Hindlimb muscle (tissue), 1 donor: Measurements from ENCODE around the gene FBLIM1. TPM values are rescaled to one million over a fixed set of nuclear protein-coding genes. Genes with fewer than 3 reads are reported as not detected.
"Not testable (repeated sequence)": the region's sequence is repeated elsewhere in the genome, so short reads cannot be mapped to it uniquely, and the experiment has no call there.

Experiments
- DNase-seq: peaks from one replicate; pipeline ENCODE4 v3.0.0-alpha.2; 2013
- polyA plus RNA-seq: library from polyadenylated mRNA; unstranded; fragments of 120-200 nt; gene quantifications from one replicate; pipeline ENCODE4 v1.2.1, GENCODE V29; 2013; ENCODE audit not compliant: insufficient read length

Gene FBLIM1
- polyA plus RNA-seq, 1 donor: 30.5 TPM

DNA sequence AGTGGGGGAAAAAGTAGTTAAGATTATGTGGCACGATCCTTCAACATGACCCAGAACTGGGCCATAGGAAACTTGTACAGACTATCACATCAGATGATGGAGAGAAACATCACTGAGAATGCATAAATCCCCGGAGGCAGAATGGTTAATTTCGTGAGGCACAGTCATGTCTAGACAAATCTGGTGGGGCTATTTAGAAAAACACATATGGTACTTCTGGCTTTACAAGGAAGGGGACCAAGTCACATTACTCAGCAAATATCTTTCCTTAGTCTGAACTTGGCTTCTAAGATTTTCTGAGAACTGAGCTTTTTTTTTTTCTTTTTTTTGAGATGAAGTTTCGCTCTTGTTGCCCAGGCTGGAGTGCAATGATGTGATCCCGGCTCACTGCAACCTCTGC, 58.1 kb downstream of the FBLIM1 start:
- DNase-seq: no peak

DNA sequence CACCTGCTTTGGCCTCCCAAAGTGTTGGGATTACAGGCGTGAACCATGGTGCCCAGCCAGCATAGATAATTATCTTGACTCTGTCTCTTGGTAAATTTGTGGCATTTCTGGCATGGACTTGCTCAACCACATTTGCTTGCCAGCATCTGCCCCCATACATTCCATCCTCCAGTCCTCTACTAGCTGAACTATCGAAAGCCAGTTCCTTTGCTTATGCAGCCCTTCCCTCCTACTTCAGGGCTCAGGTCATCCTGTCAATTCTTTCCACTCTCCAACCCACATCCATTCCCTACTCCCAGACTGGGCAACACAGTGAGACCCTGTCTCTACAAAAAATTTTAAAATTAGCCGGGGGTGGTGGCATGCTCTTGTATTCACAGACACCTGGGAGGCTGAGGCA, 61.9 kb downstream of the FBLIM1 start:
- DNase-seq: no peak

DNA sequence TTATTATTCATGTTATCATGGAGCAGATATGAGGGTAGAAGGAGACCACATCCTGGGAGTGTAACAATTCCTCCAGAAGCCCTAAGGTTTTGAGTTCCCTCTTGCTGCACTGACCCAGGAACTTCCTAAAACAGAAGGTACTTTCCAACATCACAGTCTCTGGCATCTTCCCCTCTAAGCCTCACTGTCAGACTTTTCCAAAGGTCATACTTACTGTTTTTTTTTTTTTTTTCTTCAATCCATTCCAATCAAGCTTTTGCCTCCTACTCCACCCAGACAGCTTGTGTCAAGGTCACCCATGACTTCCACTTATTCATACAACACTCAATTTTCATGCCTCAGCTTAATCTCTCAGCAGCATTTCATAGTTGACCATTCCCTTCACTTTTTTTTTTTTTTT, 67.2 kb downstream of the FBLIM1 start:
- DNase-seq: no peak

DNA sequence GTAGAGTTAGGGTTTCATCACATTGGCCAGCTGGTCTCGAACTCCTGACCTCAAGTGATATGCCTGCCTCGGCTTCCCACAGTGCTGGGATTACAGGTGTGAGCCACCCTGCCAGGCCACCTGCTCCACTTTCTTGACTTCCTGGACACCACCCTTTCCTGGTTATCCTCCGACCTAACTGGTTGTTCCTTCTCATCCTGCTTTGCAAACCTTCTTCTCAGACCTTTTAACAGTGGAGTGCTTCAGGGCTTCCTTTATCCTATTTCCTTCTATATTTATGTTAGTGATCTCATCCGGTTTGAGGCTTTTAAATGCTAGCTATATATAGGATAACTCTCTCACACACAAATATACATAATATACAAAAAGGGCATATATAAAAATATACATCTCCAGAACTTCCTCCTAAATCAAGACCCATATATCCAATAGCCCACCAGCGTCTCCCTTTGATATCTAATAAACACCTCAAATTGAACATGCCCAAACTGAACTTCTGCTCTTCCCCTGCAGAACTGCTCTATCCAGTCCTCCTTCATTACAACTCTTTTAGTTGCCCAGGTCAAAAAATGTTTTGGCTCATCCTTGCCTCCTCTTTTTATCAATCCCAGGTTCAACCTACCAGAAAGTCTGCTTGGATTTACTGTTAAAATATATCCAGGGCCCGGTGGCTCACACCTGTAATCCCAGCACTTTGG, 68.4 kb downstream of the FBLIM1 start:
- no peak for DNase-seq

DNA sequence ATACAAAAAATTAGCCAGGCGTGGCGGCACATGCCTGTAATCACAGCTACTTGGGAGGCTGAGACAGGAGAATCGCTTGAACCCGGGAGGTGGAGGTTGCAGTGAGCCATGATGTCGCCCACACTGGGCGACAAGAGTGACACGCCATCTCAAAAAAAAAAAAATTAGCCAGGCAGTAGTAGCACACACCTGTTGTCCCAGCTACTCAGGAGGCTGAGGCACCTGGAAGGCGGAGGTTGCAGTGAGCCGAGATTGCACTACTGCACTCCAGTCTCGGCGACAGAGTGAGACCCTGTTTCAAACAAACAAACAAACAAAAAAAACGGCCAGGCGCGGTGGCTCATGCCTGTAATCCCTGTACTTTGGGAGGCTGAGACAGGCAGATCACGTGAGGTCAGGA, 69.0 kb downstream of the FBLIM1 start:
- not testable (repeated sequence) for DNase-seq

DNA sequence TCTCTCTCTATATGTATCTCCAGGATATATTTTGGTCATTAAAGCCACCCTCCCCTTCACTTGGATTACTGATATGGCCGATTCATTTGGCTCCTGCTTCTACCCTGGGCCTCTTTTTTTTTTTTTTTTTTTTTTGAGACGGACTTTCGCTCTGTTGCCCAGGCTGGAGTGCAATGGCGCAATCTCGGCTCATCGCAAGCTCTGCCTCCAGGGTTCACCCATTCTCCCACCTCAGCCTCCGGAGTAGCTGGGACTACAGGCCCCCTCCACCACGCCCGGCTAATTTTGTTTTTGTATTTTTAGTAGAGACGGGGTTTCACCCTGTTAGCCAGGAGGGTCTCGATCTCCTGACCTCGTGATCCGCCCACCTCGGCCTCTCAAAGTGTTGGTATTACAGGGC, 70.3 kb downstream of the FBLIM1 start:
- not testable (repeated sequence) for DNase-seq

DNA sequence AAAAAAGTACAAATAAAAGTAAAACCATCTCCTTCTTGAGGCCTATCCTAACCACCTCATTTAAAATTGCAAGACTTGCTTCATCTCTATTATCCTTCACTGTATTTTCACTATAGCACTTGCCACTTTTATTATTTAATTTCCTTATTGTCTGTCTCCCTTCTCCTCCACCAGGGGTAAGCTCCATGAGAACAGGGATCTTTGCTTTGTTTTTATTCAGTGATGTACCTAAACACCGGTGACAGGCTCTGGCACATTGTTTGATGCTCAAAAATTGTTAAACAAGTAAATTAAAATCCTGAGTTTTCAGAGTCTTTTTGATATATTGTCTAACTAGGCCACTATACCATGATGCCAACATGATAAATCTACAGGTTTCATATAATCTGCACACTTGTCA, 71.7 kb downstream of the FBLIM1 start:
- no peak for DNase-seq

DNA sequence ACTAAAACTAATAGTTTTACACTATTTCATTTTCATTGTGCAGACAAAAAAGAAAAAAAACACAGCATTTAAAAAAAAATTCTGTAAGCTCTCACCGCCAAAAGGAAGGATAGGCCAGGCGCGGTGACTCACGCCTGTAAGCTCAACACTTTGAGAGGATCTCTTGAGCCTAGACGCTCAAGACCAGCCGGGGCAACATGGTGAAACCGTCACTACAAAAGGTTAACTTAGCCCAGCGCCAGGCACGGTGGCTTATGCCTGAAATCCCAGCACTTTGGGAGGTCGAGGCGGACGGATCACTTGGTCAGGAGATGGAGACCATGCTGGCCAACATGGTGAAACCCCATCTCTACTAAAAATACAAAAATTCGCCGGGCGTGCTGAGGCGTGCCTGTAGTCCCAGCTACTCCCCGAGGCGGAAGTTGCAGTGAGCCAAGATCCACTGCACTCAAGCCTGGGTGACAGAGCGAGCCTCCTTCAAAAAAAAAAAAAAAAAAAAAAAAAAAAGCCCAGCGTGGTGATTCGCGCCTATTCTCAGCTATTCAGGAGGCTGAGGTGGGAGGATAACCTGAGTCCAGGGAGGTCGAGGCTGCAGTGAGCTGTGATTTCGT, 74.6 kb downstream of the FBLIM1 start:
- DNase-seq: no peak

DNA sequence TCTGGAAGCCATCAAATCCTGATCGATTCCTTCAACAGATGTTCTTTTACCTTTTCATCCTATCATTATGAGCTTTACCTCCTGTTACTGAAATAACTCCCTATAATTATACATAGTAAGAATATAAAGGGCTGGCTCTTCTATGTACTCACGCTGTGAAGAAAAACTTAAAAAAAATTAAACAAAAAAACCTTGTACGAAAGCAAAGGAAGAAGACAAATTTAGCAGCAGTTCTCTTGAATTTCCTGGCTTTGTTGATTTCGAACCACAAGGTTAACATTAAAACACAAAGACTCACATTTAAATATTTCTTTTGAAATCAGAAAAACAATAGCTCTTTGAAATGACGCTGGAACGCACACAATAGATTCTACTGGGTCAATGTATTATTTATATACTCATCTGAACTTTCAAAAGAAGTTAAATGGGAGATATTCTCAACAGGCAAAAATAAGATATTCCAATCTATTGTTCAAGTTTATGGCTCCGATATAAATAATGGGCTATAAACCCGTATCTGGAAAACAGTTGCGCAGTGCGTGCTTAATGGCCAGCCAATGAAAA, 75.3 kb downstream of the FBLIM1 start:
- DNase-seq: no peak

DNA sequence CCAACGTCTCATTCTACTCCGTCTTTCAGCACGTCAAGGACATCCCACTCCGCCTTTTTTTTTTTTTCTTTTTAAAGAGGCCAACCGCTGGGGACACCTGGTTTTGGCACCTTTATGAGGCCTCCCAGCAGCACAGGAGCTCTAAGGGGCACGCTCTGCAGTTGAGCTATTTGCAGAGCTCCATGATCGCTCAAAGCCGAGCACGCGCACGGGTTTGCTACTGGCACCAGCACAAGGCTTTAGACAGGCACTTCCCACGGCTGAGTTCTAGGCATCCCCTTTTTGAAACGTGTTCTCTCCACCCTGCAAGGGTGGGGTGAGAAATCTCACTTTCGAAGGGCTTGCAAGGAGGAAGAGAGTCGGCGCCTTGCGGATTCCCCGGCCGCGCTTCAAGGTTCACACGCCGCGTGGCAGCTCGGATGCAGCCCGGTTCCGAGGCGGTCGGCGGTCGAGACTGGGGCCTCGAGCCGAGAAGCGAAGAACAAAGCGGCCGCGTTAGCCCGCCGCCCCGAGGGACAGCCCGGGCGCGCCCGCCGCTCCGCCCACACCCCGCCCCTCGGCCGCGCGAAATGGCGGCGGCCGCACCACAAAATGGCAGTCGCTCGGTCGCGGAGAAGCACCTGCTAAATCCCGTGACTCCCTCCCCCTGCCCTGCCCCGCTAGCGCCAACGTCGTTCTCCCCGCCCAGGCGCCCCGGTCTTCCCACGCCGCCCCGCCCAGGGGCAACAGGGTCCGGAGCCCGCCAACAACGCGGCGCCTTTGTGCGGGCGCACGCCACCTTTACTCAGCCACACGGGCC, 76.0 kb downstream of the FBLIM1 start:
- DNase-seq: peak; percentile 91

DNA sequence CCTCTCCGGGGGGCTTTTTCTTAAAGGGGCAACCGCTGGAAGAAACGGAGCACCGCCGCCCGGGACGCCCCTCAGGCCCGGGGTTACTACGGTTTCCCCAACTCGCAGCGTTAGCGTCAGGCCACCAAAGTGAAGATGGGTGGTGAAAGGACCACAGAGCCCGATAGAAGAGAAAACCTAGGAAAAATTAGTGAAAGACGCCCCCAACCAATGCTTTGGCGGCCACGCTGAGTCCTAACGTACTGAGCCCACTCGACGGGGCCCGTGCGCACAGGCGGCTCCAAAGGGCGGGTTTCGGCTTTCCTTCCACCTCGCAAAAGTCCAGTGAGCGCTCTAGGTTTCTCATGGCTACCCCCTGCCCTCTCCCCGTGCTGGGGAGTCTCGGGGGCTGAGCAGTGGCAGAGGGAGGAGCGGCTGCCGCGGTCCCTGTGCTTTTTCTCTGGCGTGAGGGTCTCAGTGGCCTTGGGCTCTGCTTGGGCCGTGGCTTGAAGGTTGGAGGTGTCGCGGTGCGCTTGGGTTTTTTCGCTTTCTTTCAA, 76.7 kb downstream of the FBLIM1 start:
- no peak for DNase-seq

DNA sequence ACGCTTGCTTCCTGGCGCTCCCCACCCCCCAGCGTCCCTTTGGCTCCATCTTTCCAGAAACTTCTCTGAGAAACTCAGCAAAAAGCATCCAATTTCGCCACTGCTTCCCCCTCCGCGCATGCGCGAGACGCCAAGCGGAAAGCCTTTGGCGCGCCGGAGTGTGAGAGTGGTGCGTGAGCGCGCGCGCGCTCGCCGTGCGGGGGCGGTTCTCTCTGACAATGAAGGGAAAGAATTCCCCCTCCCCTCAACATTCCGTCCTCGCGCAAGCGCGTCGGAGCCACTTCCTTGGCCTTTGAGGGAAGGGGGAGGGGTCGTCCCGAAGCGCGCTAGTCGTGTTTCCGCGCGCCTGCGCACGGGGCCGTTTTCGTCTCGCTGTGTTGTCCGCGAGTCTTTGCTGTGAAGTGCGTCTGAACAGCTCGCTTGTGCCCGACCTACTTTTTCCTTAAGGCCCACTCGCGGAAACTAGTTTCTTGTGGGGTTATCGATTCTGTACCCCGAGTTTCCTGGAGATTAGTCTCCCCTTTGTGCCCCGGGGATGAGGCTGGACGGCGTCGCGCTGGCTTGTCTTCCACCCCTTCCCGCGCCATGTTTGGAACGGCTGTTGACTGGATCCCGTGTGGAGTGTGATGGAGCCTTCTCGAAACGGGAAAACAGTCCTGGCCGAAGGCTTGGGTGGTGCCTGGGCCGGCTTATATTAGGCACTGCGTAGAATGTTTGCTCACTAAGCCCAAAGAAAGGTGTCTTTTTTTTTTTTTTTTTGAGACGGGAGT, 77.3 kb downstream of the FBLIM1 start:
- DNase-seq: peak; percentile 100

Other genes starting within 250 kb of the FBLIM1 start
- 21.9 TPM for gene CASP9, start 234.6 kb upstream of the FBLIM1 start, polyA plus RNA-seq
- 16.3 TPM for gene DNAJC16, start 231.9 kb upstream of the FBLIM1 start, polyA plus RNA-seq
- 3.4 TPM for gene AGMAT, start 173.7 kb upstream of the FBLIM1 start, polyA plus RNA-seq
- gene DDI2, start 141.3 kb upstream of the FBLIM1 start, polyA plus RNA-seq: 24.3 TPM
- gene PLEKHM2, start 74.5 kb upstream of the FBLIM1 start, polyA plus RNA-seq: 58.9 TPM
- gene SLC25A34, start 22.5 kb upstream of the FBLIM1 start, polyA plus RNA-seq: 7.2 TPM
- gene TMEM82, start 16.3 kb upstream of the FBLIM1 start, polyA plus RNA-seq: not detected
- gene UQCRHL, start 48.9 kb downstream of the FBLIM1 start, polyA plus RNA-seq: 1.6 TPM
- gene SPEN, start 88.9 kb downstream of the FBLIM1 start, polyA plus RNA-seq: 38.3 TPM
- 24.5 TPM for gene ZBTB17, start 217.3 kb downstream of the FBLIM1 start, polyA plus RNA-seq
- gene SRARP, start 245.4 kb downstream of the FBLIM1 start, polyA plus RNA-seq: not detected